ENCODE results near the gene PLOD3.

- TF ChIP-seq ETS1 (conservative IDR thresholded peaks at IDR 0.05; ENCODE audit: control insufficient read depth, low read depth, low read length) (no peak), CREM (IDR thresholded peaks at IDR 0.05; ENCODE audit: low read depth) (no peak), CTCF (IDR thresholded peaks at IDR 0.05 in 2 of 3, conservative IDR thresholded peaks at IDR 0.05 in 1 of 3; ENCODE audit: insufficient read depth in 2 of 3, low read depth in 1 of 3, low read length in 3 of 3) (no peak), ARID1B (IDR thresholded peaks at IDR 0.05) (no peak), PHF8 (IDR thresholded peaks at IDR 0.05; ENCODE audit: borderline replicate concordance, low read length) (no peak), RFX5 (IDR thresholded peaks at IDR 0.05; ENCODE audit: low read depth, low read length) (no peak), PML (IDR thresholded peaks at IDR 0.05; ENCODE audit: low read length) (no peak), NFYB (IDR thresholded peaks at IDR 0.05; ENCODE audit: extremely low read depth, insufficient read length) (no peak), EZH2 (IDR thresholded peaks at IDR 0.05; ENCODE audit: borderline replicate concordance, low read depth, low read length) (no peak), ZNF280A (IDR thresholded peaks at IDR 0.05; ENCODE audit: low read depth, partially characterized antibody) (no peak), THRB (CRISPR knock-in tag; conservative IDR thresholded peaks at IDR 0.05) (no peak), ZNF75A (CRISPR knock-in tag; IDR thresholded peaks at IDR 0.05) (no peak)
Observed at GRCh38 chr7:101201695-101202602, 15.4 kb downstream of the PLOD3 start.

All from K562 (cell line).